Measurements from ENCODE around the gene PDCD1. TPM values are rescaled to one million over a fixed set of nuclear protein-coding genes. Genes with fewer than 3 reads are reported as not detected.
"Not testable (repeated sequence)": the region's sequence is repeated elsewhere in the genome, so short reads cannot be mapped to it uniquely, and the experiment has no call there.

The PDCD1 gene
- total and polyA plus RNA-seq, 12 donors: 1.3 to 14.2 (median 3.2) TPM

DNA sequence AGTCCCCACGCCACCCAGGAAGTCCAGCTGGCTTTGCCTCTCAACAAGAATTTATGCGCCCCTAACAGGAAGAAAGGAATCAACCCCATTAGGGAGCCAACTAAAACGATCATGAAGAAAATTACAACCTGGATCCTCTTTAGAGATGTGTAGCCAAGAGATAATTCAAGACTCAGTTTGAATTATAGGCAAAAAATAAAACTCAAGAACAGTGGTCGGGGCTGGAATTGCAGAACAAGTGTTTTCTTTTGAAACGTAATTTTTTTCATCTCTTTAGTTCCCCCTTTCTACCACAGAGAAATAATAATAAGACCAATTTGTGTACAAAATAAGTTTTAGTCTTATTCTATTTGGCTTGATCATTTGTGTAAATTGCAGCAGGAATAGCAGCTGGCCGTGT is 22.4 kb downstream of the PDCD1 start:
- no peaks in the 10 kb centered on the region for H3K9me3 ChIP-seq
- intact Hi-C loops (cut with DNase I): no loop called here
- DNase-seq (no peak), ATAC-seq (no peak)
- peaks cover 0 to 10% (median 0%) of the 10 kb centered on the region in 7 donors for H3K27me3 ChIP-seq
- TF ChIP-seq, protein P1, sequence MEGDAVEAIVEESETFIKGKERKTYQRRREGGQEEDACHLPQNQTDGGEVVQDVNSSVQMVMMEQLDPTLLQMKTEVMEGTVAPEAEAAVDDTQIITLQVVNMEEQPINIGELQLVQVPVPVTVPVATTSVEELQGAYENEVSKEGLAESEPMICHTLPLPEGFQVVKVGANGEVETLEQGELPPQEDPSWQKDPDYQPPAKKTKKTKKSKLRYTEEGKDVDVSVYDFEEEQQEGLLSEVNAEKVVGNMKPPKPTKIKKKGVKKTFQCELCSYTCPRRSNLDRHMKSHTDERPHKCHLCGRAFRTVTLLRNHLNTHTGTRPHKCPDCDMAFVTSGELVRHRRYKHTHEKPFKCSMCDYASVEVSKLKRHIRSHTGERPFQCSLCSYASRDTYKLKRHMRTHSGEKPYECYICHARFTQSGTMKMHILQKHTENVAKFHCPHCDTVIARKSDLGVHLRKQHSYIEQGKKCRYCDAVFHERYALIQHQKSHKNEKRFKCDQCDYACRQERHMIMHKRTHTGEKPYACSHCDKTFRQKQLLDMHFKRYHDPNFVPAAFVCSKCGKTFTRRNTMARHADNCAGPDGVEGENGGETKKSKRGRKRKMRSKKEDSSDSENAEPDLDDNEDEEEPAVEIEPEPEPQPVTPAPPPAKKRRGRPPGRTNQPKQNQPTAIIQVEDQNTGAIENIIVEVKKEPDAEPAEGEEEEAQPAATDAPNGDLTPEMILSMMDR (IDR thresholded peaks at IDR 0.05): peak in 1 of 9 donors; percentile 17
- H3K4me1 ChIP-seq: peaks cover 0 to 5% (median 0%) of the 10 kb centered on the region in 9 donors
- H3K4me3 ChIP-seq: no peak overlapping the region
- H3K27ac ChIP-seq: no peak overlapping the region
- no peaks in the 10 kb centered on the region for H3K36me3 ChIP-seq
- WGBS, 2 donors: 63 to 77% methylated on average over 6 of the region's 6 CpGs

DNA sequence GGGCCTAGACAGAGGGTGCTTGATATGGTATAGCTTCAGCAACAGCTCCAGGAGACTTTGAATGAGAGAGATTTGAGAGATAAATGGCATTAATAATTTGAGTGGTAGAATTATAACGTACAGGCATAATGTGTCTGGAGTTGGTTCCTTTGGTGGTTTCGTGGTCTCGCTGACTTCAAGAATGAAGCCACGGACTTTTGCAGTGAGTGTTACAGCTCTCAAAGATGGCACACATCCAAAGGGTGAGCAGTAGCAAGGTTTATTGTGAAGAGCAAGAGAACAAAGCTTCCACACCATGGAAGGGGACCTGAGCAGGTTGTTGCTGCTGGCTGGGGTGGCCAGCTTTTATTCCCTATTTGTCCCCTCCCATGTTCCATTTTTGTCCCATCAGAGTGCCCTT is 23.1 kb downstream of the PDCD1 start:
- TF ChIP-seq, protein P1 (IDR thresholded peaks at IDR 0.05): no peak
- Histone ChIP-seq H3K4me1 (peaks cover 0 to under 1% (median 0%) of the 10 kb centered on the region in 9 donors), H3K27me3 (peaks cover 0 to 17% (median 0%) of the 10 kb centered on the region in 7 donors), H3K36me3 (no peaks in the 10 kb centered on the region), H3K9me3 (no peaks in the 10 kb centered on the region), H3K4me3 (no peak overlapping the region), H3K27ac (no peak overlapping the region)
- WGBS, 2 donors: 75 to 87% methylated on average over 4 of the region's 4 CpGs
- DNase-seq: no peak
- ATAC-seq: no peak
- intact Hi-C loops (cut with DNase I): no loop called here

DNA sequence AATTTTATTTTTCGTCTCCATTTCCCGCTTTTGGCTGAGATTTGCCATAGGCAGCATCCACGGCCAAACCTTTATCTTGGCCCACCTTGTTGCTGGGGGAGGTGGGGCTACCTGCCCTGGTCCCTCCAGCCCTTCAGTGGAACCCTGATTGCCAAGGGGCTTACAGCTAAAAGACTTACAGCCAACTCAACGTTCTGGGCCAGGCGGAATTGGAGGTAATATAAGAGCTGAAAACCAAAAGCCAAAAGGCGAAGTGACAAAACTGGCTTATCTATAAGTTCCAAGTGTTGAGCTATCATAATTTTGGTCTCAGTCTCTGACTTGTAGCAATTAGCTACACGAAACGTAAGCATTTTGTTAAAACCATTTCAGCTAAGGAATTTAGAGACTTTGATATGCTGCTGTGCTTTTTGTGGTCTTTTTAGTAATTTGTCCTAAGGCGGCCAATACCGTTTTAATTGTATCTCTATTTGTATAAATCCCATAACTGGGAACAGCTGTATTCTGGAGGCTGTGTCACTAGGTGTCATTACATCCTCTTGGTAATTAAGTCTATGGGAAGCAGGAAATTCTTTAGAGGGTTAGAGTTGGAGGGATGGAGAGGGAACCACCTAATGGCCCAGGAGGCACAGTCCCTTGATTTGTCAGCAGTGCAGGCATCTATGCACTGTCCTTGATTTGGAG is 24.0 kb downstream of the PDCD1 start:
- DNase-seq (no peak), ATAC-seq (no peak)
- Histone ChIP-seq H3K27me3 (peaks cover 0 to 17% (median 0%) of the 10 kb centered on the region in 7 donors), H3K9me3 (no peaks in the 10 kb centered on the region), H3K4me1 (no peaks in the 10 kb centered on the region), H3K4me3 (no peak overlapping the region), H3K27ac (no peak overlapping the region), H3K36me3 (no peaks in the 10 kb centered on the region)
- TF ChIP-seq, protein P1 (IDR thresholded peaks at IDR 0.05): no peak
- 87 to 89% methylated on average over 10 of the region's 10 CpGs for WGBS, 2 donors
- intact Hi-C loops (cut with DNase I): no loop called here

DNA sequence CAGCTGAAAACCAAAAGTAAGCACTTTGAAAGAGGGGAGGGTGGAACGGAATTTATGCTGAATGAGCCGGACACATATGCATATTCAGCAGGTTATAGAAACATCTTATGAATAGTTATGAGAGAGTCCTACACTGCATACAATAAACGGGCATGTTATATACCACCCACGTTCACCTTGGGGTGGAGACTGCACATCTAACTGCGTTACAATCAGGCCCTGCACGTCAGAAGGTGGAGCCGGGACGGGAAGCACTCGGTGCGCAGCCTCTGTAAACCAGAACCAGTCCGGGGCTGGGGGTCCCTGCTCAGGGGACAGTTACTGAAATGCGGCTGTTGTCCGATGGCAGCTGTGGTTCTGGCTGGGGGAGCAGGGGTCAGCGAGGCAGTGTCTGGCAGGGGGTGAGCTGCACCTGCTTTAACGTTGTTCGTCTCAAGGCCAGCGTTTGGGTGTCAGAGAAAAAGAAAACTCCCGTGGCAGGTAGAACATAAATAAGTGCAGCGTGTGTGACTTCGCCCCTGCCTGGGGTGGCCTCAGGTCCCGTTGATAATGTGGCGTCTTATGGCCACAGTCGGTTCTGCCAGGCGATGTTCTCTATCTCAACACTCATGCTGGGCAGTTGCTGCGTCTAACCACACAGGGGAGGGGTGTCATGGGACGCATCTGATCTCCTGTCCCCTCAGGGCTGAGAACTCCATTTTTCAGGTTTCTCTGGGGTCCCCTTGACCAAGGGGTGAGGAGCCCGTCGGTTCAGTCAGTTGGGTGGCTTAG is 24.8 kb downstream of the PDCD1 start:
- H3K36me3 ChIP-seq; DNase-seq; intact Hi-C loops (cut with DNase I); H3K27ac ChIP-seq; ATAC-seq; H3K9me3 ChIP-seq; H3K4me1 ChIP-seq; H3K4me3 ChIP-seq: not testable (repeated sequence)
- peaks cover 0 to 17% (median 0%) of the 10 kb centered on the region in 7 donors for H3K27me3 ChIP-seq
- WGBS, 2 donors: 83% methylated on average over 28 of the region's 28 CpGs
